ENCODE measurements around the gene BTNL8.

BTNL8 gene

DNA sequence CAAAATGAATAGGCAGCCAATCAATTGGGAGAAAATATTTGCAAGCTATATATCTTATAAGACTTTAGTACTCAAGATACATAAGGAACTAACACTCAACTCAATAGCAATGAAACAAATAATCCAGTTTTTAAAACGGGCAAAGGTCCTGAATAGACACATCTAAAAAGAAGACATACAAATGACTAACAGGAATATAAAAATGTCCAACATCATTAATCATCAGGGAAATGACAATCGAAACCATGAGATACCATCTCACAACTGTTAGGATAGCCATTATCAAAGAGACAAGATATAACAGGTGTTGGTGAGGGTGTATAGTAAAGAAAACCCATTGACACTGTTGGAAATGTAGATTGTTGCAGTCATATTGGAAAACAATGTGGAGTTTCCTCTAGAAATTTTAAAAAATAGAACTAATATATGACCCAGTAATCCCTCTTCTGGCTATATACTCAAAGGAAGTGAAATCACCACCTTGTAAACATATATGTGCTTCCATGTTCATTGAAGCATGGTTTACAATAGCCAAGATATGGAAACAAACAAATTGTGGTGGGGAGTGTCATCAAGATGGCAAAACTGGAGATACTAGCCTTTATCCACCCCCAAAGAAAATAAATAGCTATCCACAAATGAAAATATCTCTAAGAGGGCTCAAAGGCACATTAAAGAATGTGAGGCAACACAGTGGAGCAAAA is 75.8 kb downstream of the BTNL8 start:
- no peak for DNase-seq

- DNase-seq: no peak
These were observed 76.4 kb downstream of the BTNL8 start for GRCh38 chr5:180975338-180975737.

DNA sequence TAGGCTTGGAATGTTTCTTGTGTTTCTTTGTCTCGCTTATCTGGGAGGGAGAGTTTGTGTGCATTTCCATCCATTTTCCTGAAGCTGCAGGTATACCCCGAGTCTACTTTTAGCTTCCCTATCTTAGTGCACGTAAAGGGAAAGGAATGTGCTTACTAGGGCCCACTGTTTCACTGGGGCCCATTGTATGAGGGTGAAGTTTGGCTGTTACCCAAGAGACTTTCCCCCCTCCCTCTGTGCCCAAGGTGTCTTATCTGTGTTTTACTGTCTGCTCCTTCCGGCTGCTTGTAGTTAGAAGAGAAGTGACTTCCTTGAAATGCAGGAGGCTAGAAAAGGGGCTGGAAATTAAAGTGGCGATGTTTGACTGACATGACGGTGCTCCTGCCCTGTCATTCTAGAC is 77.6 kb downstream of the BTNL8 start:
- no peak for DNase-seq

DNA sequence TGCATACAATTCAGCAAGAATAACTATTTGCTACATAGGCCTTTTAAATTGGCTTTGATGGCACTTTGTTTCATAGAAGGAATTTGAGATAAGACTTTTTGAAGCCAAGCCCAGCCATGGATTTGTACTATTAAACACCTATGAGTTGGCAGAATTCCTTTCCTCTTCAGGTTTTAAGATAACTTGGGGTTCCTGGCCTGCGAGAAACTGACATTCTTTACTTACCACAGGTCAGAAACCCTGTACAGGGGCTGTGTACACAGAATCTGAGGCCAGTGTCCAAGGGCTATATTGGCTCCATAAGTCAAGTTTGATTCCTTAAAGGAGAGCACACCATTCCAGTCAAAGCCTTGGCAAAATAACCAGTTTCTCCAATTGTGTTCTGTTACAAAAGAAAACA is 78.9 kb downstream of the BTNL8 start:
- no peak for DNase-seq

DNA sequence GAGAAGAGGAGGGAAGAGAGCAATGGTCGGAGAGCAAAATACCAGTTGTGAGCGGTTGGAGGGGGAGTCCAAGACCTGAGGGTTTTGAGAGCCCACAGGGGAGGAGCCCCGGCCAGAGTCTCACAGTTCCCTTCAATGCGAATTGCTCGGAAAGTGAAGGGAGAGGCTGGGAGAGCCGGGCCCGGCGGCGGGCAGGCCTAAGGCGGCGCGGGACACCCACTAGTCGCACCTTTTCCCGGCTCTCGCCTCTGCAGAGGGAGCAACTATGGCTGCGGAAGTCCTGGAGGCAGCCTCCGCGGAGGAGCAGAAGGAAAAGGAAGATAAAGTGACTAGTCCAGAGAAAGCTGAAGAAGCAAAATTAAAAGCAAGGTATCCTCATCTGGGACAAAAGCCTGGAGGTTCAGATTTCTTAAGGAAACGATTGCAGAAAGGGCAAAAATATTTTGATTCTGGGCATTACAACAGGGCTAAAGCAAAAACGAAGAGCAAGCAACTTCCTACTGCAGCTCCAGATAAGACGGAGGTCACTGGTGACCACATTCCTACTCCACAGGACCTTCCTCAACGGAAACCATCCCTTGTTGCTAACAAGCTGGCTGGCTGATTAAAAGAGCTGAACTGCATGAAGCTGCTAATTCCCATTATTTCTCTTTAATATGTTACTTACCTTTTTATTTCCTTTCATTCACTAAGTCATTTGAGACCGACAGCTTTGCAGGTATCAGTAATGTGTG is 83.2 kb downstream of the BTNL8 start:
- no peak for DNase-seq

- no peak for DNase-seq
These were observed 89.1 kb downstream of the BTNL8 start for GRCh38 chr5:180988016-180988415.

- DNase-seq: no peak
These were observed 89.6 kb downstream of the BTNL8 start, which contains the start of gene BTNL3 for GRCh38 chr5:180988592-180988991. Gene BTNL3 (plus strand): TSS chr5:180988846. CDS start chr5:180989029, 183 bp downstream.

DNA sequence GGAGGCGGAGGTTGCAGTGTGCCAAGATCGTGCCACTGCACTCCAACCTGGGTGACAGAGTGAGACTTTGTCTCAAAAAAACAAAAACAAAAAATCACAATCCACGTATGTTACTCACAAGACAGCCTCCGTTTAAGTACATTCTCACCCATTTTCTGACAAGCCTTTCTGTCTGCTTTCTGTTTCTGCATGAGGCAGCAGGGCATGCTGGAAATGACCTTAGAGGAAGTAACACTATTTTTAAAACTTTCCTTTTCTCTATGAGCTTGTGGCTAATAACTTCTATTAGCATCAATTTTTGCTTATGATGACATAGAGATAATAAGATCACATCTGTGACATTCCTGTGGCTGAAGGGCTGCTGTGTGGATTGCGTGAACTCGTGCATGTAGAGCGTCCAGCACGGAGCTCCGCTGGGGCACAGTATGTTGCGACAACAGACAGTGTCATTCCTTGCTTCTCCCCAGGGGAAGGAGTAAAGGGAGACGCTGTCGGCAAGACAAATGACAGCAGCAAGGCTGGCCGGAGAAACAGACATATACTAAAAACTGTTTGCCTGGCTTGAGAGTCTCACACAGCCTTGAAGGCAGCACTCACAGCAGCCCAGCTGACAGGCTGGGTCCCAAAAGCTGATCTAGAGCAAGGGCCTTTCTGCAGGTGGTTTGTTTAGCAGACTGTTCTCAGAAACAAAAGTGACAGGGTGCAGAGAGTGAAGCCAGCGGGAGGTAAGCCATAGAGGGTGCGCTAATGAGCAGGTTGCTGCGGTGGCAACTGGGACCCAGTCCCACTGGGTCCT is 91.3 kb downstream of the BTNL8 start:
- no peak for DNase-seq

DNA sequence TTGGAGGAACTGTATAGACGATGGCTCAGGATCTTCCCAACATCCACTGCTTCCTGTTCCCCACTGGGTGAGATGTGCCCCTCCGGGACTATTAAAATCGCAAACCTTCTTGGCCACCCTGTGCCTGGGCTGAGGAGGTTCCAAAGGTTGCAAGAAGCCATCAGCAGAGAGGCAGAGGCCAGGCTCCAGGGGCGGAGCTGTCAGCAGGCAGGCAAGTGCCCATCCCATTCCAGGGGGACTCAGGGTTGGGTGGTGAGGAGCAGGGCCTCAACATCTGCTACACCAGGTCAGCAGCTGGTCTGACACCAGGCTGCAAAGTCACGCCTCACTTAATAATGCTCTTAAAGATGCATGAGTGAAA is 91.9 kb downstream of the BTNL8 start:
- no peak for DNase-seq
